HG03064 (cell line): ENCODE data around the gene PAFAH1B2.
"Not testable (repeated sequence)": the region's sequence is repeated elsewhere in the genome, so short reads cannot be mapped to it uniquely, and the experiment has no call there.

Experiments
- ATAC-seq: cut with Tn5 transposase; IDR thresholded peaks from one replicate; pipeline ENCODE4 v1.9.1; 2021; ENCODE audit warnings: low read depth; ENCODE audit not compliant: unreplicated experiment

PAFAH1B2 gene, protein sequence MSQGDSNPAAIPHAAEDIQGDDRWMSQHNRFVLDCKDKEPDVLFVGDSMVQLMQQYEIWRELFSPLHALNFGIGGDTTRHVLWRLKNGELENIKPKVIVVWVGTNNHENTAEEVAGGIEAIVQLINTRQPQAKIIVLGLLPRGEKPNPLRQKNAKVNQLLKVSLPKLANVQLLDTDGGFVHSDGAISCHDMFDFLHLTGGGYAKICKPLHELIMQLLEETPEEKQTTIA

DNA sequence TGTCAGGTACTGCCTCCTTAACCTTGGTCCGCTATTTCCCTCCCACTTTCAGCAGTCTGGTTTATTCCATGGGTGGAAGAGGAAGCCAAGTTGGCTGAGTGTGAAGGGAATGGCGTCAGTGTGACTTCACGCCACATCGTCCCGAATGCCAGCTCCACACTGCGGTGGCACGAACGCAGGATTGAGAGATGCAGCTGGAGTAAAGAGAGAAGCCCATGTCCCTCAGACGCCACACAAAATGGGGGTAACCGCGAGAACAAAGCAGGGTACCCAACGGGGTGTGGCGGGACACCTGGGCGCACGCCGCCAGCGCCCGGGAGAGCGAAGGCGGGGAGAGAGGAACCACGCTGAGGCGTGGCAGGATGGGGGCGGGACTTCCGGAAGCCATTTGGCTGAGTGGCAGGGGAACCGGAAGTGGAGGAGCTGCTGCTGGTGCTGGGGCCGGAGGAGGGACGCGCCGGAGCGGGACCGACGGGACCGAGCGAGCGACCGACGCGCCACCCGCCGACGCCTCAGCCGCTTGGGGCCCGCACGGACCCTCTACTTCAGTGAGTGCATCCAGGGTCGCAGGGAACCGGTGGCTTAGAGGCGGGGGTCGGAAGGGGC lies at the start of gene PAFAH1B2:
Gene PAFAH1B2, plus strand, starts transcription at position 417 of the 606 bp plus-strand sequence. CDS start 8,161 bp downstream, outside the sequence.
- ATAC-seq, result peak; percentile 96

DNA sequence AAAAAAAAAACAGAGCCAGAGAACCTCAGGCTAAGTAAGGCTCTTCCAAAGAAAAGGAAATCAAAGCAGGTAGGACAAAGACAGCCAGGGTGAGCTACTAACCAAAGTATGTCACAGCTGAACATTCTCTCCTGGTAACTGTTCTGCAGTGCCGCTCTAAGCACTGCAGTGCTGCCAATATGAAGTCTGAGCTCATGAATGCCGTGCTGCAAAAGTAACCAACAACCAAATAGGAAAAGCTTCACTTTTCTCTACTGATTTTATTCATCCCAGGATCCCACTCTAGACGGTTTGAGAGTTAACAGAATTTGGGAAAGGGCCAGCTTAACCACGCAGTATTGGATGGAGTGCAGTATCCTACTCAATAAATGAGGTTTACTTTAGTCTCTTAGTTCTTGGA lies 49.3 kb upstream of the PAFAH1B2 start:
- no peak for ATAC-seq

DNA sequence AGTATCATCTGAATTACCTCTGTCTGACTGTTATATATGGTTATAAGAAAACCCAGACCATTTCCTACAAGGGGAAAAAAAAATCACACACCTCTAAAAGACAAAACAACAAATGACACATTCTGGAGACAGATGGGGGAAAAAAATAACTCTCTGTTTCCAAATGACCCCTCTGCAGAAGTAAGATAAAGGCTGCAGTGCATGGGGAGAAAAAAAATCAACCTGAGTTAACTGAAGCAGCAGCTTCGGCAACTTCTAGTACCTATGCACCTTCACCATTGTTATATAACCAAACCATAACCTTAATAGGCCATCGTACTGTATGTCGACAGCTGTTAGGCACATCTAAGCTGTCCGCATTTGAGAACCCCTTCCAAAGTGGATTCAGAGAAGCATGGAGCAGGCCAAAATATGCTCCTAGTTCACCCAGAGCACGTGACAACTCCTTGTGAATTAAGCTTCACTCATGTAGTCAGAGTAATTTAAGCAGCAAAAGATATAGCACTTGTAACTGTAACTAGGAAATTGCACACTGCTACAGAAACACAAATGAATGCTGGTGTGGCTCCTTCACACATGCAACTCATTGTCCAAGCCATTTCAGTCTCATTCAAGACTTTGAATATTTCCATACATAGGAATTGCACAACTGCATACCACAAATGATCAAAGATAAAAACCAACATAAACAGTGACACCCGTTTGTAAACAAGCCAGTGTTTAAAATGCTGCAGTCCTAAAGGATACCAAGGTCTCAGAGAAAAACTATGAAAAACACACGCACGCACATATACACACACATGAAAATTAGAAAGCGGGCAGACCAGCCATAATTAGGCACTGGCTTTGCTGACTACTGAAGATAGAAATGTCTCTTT lies 48.6 kb upstream of the PAFAH1B2 start:
- no peak for ATAC-seq

DNA sequence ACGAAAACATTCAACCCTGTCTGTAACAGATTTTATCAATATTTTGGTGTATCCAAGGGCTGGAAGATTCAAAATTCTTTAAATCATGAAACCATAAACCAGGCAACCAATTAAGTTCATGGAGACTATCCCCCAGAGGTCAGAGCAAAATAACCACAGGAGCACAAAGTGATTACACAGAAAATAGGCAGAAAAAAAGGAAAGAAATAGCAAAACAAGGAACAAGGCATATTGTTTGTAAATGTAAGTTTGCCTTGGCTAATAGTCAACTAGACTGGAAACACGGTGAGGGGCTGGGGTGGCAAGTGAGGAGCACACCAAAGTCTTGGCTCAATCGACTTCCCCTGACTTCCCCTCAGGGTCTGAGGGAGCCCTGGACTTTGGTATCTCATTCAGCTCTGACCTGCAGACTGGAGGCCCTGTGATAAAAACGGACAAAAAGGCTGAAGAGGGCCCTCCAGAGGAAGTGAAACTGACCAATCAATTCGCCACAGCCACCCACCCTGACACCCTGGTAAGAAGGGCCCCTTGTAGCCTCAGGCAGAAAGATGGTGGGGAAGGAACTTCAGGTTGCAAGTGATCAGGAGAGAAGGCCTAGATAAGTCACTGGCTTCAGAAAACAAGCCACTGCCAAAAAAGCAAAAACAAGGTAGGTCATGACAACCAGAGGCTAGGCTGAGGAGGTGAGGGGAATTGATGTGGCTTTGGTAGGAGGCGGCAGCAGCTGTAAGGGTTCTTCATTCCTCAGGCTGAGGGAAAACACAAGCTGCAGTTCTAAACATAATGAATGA lies 47.7 kb upstream of the PAFAH1B2 start:
- ATAC-seq, result no peak

DNA sequence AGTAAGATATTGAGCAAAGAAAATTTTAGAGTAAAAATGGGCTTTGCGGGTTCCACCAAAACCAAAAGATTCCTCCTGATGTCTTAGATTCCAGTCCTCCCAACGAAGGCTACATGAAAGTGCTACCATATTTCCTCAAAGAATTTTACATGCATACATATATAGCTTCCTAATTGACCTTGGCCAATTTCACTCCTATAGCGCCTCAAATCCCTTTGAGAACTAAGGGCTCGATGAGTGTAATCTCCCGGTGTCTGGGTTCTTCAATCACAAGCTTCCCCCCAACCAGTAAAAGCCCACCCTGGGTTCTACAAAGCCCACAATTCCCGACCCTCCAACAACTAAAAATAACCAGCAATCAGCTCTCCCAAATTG lies 47.1 kb upstream of the PAFAH1B2 start:
- ATAC-seq, result no peak

DNA sequence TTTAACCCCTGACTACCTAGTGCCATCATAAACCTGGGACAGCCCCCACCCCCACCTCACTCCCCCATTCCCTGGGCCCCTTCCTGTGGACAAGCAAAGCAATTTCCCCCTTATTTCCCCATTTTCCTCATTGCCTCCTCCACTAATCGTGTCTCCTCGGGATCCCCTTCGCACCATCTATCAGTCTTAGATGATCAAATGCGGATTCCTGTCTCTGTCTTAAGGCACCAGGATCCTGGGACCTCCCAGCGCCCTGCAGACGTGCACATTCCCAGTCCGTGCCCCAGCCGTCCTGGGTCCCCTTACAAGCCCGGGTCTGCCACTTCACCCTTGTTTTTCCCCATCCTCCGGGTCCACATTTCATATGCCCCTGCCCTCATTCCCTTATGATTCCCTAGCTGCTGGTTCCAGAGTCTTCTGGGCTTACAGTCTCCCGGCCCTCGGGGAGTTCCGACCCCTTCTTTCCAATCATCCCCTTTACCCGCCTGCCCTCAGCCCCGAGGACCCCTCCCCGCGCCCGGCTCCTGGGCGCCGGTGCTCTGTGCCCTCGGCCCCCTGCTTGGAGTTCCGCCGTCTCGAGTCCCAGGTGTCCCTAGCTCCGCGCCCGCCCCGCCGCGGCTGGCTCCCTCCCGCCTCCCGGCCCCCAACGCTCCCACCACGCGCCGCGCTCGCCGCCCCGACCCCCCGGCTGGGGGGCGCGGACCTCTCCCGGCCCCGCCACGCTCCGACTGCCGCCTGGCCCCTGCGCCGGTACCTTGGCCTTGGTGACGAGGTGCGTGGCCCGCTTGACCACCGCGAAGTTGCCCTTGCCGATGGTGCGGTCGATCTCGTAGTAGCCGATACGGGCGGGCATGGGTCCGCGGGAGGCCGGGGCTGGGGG lies 46.5 kb upstream of the PAFAH1B2 start:
- ATAC-seq, result peak; percentile 23

DNA sequence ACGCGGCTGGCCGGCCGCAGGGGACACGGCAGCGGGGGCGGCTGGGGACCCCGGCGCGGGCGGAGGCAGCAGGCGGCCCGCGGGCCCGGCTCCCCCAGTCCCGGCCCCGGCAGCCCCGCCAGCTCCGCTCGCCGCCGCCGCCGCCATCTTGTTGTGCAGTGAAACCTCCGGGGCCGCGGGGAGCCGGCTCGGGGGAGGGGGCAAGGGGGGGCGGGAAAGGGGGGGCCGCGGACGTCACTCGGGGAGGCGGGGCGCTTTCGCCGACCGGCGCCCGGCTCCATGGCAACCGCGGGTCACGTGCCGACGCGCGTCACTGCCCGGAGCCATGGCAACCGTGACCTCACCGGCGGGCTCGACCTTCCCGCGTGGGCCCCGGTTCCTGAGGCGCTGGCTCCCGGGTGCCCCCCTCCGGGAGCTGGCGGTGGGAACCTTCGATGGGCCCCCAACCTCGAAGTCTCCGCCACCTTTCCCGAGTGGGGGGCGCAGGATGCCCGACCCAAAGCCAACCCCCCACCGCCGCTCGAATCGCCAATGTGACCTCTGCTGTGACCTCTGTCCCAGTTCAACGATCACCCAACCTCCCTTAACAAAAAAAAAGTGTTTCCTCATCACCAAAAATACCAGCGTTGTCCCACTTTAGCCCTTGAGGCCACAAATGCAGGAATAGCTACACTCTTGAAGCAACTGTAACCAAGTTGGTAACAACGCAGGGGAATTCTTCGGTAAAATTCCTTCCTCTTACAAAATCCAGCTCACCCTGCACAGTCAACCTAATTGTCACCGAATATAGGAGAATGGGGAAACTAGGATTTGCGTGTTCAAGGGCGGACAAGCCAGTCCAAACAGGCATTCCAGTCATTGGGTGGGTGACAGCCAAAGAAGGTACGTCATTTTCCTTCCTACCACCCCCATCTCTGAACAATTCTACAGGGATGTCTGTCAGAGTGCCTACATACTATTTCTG lies 45.5 kb upstream of the PAFAH1B2 start, which contains the start of gene SIK3:
Gene SIK3, minus strand, starts transcription at position 160 of the 964 bp plus-strand sequence. Its CDS starts 13 bp downstream, at position 147.
- ATAC-seq, result peak; percentile 60

DNA sequence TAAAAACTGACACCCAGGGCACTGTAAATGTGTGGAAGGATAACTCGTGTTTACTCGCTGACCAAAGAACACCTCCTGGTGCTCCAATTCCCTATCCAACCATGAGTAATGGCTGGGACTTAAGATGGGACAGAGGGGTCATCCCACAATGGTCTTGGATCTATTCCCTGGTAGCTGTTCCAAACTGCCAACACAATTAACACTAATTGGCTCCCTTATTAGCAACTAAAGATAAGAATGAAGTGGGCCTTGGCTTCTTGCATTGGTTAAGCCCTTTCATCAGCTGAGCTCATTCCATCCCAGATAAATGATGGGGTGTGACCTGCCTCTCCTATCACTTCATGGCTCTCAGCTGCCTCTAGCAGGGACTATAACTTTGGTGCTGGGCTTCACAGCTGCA lies 44.4 kb upstream of the PAFAH1B2 start:
- no peak for ATAC-seq

DNA sequence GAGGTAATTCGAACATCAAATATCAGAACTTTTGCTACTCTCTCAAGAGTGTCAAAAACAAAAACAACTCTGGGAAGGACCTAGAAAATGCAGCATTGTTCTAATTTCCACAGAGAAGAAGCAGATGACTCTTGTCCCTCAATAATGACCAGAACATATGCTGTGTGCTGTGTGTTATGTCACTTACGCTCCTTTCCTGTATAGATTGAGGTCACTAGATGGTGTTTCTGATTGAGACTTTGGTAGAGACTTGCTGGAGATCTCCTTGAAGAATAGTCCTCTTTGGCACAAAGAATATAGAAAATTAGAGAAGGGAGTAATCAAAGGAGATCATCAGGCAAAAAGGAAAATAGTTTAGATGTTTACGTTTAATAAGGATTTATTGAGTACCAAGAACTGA lies 43.5 kb upstream of the PAFAH1B2 start:
- no peak for ATAC-seq

DNA sequence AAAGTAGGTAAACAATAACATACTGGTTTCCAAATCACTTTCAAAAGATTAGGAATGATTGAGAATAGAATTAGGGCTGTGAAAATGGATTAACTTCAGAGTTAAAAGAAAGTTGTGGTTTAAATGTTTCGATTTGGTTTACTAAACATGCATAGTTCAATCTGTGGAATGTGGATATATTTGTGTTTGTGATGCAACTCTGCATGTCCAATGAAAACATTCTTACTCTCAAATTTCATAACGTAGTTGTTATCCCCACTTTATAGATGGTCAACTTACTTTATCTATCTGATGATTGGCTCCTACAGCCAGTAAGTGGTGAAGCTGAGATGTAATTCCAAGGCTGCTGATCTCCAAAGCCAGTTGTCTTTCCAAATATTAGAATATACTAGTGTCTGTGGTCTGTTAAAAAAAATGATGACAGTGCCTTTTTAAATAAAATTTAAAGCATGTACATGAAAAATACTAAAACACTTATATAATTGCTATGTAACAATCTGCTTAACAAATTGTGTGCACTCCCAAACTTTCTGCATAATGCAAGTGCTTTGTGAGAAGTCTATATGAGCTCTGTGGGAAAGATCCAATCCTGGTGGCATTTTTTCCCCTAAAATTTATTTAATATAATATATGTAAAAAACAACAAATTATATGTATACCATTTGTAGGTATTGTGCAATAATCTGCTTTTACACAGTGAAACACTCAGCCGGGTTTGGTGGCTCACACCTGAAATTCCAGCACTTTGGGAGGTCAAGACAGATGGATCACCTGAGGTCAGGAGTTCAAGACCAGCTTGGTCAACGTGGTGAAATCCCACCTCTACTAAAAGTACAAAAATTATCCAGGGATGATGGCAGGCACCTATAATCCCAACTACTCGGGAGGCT lies 36.1 kb upstream of the PAFAH1B2 start:
- no peak for ATAC-seq

DNA sequence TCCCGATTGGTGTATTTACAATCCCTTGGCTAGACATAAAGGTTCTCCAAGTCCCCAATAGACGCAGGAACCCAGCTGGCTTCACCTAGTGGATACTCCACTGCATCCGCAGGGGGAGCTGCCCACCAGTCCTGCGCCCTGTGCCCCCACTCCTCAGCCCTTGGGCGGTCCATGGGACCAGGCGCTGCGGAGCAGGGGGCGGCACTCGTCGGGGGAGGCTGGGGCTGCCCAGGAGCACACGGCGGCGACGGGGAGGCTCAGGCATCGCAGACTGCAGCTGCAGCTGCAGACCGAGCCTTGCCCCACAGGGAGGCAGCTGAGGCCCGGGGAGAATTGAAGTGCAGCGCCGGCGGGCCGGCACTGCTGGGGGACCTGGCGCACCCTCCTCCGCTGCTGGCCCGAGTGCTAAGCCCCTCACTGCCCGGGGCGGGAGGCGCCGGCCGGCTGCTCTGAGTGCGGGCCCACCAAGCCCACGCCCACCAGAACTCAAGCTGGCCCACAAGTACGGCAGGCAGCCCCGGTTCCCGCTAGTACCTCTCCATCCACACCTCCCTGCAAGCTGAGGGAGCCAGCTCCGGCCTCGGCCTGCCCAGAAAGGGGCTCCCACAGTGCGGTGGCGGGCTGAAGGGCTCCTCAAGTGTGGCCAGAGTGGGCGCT lies 33.7 kb upstream of the PAFAH1B2 start:
- no peak for ATAC-seq

DNA sequence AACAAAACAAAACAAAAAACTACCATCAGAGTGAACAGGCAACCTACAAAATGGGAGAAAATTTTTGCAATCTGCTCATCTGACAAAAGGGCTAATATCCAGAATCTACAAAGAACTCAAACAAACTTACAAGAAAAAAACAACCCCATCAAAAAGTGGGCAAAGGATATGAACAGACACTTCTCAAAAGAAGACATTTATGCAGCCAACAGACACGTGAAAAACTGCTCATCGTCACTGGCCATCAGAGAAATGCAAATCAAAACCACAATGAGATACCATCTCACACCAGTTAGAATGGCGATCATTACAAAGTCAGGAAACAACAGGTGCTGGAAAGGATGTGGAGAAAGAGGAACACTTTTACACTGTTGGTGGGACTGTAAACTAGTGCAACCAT lies 31.6 kb upstream of the PAFAH1B2 start:
- not testable (repeated sequence) for ATAC-seq

DNA sequence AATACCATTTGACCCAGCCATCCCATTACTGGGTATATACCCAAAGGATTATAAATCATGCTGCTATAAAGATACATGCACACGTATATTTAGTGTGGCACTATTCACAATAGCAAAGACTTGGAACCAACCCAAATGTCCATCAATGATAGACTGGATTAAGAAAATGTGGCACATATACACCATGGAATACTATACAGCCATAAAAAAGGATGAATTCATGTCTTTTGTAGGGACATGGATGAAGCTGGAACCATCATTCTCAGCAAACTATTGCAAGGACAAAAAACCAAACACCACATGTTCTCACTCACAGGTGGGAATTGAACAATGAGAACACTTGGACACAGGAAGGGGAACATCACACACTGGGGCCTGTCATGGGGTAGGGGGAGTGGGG lies 31.1 kb upstream of the PAFAH1B2 start:
- ATAC-seq, result not testable (repeated sequence)

DNA sequence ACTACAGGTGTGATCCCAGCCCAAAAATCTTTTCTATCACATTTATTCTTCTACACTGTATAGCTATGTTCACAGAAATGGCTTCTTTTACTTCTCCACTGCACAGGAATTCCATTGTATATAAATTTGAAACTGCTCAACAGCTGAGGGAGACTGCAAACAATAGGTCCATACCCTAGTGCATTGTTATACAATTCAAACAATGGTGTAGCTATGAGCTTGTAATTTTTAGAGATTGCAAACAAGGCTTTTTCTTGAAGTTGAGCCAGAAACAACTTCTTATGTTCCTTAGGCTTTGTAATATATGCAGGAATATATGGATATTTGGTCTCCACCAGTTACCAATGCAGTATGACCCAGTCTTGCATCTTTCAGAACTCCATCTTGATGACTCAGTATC lies 26.4 kb upstream of the PAFAH1B2 start:
- no peak for ATAC-seq

DNA sequence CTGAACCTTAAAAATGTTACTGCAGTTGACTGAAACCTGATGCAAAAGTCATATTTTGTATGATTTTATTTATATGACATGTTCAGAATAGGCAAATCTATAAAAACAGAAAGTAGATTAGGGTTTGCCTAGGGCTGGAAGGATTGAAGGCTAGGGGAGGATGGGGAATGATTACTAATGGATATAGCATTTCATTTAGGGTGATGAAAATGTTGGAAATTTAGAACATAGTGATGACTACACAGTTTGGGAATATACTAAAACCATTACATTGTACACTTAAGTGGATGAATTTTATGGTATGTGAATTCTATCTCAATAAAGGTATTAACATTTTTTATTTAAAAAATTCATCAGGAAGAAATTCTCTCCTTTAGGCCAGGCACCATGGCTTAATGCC lies 22.9 kb upstream of the PAFAH1B2 start:
- no peak for ATAC-seq

DNA sequence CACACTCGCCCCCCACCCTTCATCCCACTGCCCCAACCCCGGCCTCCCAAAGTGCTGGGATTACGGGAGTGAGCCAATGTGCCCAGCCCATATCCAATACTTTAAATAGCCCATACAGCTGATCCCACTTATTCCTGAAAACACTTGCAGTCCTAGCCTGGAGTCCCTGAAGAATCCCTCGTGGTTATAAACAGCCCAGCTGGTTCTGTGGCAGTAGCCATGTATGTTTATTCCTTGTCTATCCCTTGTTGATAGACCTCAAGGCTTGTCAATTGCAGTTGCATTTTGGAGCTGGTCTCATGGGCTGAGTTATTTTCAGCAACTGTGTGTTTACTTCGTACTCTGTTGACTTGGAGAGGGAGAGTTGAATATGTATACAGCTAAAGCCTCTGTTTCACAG lies 21.5 kb upstream of the PAFAH1B2 start:
- ATAC-seq, result no peak
